Measurements from ENCODE around the gene TEKT5.
"Not testable (repeated sequence)": the region's sequence is repeated elsewhere in the genome, so short reads cannot be mapped to it uniquely, and the experiment has no call there.

The TEKT5 gene

DNA sequence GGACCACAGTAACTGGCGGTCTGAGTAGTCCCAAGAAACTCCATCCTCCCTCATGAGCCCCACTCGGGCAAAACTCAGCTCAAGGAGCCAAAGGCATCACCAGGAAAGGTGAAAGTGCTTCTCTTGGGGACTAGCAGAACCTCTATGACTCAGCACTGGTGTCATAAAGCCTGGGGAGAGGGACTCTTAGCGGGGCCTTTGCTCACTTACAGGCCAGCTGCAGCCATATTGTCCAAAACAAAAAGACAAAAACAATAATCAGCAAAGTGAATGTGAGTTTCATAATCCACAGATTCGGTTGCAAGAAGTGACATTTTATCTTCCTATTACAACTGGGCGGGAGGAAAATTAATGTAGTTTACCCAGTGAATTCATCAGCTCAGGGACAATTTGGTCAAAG lies at the start of gene TEKT5:
TEKT5 (minus strand) TSS at position 101 of the 400 bp plus-strand sequence; CDS start at position 44, 57 bp downstream.
- DNase-seq, result no peak

DNA sequence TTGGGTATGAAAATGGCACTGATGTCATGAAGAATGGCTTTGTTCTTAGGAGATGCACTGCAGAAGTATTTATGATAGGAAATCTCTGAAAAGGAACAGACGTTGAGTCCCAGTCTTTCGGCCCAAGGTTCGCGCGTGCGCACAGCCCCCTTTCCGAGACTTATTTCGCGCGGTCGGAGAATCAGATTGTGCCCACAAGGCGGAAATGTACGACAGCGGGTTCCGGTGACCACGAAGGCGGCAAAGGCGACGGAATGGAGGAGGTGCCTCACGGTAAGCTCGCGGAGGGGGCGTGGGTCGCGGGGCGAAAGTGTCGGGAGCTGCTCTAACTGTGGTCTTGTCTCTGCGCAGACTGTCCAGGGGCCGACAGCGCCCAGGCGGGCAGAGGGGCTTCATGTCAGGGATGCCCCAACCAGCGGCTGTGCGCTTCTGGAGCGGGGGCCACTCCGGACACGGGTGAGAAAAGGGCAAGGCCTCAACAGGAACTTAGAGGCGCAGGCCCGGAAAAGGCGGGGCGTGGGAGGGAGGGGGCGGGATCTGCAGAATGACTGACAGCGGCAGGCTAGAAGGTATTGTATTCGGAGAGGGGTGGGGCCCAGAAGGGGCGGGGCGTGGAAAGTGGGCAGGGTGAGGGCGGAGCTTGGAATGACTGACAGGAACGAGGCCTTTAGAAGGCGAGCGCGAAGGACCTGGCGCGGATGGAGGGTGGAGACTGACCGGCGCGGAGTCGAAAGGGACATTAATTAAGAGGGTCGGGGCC lies 49.1 kb upstream of the TEKT5 start, which contains the start of gene NUBP1:
NUBP1 (plus strand) TSS at position 233 of the 760 bp plus-strand sequence; CDS start at position 255, 22 bp downstream.
- peak; percentile 97 to 100 for DNase-seq

DNA sequence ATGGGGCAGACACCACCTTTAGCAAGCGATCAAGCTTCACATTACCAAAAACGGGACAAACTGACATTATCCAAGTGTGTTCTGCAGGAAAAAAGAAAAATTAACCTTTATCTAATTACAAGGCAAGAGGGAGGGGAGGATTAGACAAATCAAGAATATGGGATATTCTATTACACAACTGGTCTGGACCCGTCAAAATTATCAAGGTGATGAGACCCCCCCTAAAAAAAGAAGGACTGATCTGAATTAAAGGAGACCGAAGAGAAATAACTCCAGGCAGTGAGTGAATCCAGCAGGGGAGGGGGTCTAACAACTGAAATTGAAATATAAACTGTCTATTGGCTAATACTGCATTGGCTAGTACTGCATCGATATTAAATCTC lies 48.5 kb upstream of the TEKT5 start:
- no peak for DNase-seq

DNA sequence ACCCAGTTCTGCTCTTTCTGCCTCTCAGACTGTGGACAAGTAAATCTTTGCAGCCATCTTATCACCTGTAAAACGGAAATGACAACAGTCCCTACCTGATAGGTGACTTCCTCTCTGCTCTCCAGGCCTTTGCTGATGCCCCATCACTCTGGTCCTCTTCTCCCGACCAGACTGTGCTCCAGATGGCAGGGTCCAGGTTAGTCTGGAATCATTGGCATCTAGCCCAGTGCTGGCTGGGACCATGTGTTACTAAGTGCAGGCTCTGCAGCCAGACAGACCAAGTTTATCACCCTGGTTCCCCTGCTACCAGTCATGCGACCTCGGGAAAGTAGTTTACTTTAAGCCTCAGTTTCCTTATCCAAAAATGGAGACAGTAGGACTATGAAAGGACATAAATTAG lies 47.1 kb upstream of the TEKT5 start:
- DNase-seq, result no peak

DNA sequence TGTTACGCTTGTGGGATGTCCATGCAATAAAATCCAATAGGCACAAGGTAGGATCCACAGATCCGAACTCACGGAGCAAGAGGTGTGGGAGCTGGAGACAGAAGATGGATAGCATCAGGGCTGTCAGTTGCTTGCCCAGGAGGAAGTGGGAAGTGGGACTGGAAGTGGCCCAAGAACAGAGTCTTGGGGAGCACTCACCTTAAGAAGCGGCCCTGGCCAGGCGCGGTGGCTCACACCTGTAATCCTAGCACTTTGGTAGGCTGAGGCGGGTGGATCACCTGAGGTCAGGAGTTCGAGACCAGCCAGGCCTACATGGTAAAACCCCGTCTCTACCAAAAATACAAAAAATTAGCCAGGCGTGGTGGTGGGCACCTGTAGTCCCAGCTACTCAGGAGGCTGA lies 46.5 kb upstream of the TEKT5 start:
- DNase-seq, result not testable (repeated sequence)

DNA sequence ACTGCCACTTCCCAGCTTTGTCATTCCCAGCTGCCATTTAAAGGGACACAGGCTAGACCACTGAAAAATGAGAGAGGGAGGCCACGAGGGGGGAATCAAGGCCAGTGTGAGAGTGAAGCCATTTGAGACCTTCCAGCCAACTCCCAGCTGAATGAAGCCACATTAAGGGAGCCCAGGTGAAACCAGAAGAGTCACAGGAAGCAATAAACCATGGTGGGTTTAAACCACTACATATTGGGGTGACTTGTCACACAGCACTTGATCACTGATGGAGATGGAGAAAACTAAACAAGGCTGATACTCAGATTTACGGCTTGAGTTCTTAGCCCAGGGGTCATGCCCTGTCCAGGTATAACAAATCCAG lies 46.1 kb upstream of the TEKT5 start:
- DNase-seq, result no peak

DNA sequence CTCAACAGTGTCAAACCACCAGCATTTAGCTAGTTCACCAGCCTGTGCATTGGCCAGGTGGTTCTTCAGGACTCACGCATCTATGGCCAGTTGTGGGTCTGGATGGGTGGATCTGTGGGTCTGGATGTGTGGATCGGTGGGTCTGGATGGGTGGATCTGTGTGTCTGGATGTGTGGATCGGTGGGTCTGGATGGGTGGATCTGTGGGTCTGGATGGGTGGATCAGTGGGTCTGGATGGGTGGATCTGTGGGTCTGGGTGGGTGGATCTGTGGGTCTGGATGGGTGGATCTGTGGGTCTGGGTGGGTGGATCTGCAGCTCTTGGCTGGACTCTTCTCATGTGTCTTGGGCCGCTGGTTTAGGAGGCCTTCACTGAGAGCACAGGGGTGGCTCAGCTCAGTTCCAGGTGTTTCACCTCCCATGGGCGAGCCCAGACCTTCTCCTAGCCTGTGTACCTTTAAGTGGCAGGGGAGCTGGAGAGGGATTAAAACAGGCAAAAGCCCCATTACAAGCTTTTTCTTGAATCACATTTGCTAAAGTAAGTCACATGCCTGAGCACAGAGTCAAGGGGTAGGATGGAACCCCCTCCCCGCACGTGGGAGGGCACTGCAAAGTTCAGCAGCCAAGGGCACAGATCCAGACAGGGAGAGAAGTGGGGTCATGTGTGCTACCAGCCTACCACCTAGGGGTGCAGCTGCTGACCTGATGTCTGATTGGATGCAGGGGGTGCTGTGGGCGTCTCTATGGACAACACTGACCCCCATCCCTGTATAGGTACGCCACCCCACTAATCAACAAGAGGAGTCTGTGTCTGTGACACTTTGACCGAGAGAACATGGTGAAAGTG lies 45.5 kb upstream of the TEKT5 start:
- no peak for DNase-seq

DNA sequence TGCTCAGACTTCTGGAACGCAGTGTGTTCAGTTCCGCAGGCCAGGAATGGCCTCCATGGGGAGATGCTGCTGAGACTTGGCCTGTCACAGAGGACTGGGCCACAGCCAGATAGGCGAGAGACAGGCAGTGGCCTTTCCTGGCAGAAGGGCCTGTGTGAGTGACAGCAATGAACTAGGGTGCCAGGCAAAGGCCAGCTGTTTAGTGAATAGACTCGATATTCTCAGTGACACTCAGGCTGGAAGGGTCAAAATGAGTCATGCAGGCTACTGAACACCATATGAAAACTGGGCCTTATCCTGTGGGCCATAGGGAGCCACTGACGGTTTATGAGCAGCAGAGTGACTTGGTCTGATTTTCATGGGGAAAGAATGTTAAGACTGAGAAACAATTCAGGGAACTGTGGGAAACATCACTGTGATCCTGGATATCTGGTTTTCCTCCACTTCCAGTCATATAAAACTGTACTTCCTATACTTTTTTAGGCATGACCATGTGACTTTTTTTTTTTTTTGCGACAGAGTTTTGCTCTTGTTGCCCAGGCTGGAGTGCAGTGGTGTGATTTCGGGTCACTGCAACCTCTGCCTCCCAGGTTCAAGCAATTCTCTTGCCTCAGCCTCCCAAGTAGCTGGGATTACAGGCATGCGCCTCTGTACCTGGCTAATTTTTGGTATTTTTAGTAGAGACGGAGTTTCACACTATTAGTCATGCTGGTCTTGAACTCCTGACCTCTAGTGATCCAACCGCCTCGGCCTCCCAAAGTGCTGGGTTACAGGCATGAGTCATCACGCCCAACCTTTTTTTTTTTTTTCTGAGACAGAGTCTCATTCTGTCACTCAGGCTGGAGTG lies 43.7 kb upstream of the TEKT5 start:
- DNase-seq, result peak; percentile 74 to 76

DNA sequence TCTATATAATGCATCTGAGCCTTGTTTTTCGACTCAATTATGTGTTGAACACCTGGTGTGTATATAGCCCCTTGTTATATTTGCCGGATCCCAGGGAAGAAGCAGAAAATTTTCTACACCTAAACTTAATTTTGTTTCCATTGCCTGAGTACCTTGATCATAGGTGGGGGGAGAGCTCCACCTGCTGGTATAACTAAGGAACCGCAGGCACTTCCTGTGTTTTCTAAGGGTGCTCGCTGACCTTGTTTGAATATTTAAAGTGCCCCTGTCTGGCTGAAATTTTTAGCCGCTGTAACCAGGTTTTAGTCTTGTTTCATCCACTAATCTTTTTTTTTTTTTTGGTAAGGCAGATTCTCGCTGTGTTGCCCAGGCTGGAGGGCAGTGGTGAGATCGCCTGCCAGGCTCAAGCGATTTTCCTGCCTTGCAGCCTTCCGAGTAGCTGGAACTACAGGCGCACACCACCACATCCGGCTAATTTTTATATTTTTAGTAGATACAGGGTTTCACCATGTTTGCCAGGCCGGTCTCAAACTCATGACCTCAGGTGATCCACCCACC lies 42.4 kb upstream of the TEKT5 start:
- DNase-seq, result peak; percentile 39 to 54

DNA sequence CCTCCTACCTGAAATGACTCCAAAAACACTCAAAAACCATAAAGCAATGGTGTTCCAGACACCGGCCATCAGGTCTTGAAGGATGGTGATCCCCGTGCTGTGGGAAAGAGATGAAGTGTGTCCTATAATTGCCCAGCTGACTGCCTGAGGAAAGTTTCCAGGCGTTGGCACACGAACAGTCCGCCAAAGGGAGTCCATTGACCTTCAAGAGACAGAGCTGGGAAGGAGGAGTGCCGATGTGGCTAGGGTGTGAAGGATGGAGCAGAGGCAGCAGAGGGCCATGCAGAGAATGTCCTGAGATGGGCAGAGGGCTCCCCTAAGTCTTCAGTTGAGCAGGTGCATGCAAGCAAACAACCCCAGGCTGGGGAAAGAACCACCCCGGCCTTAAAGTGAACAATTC lies 37.1 kb upstream of the TEKT5 start:
- DNase-seq, result no peak

DNA sequence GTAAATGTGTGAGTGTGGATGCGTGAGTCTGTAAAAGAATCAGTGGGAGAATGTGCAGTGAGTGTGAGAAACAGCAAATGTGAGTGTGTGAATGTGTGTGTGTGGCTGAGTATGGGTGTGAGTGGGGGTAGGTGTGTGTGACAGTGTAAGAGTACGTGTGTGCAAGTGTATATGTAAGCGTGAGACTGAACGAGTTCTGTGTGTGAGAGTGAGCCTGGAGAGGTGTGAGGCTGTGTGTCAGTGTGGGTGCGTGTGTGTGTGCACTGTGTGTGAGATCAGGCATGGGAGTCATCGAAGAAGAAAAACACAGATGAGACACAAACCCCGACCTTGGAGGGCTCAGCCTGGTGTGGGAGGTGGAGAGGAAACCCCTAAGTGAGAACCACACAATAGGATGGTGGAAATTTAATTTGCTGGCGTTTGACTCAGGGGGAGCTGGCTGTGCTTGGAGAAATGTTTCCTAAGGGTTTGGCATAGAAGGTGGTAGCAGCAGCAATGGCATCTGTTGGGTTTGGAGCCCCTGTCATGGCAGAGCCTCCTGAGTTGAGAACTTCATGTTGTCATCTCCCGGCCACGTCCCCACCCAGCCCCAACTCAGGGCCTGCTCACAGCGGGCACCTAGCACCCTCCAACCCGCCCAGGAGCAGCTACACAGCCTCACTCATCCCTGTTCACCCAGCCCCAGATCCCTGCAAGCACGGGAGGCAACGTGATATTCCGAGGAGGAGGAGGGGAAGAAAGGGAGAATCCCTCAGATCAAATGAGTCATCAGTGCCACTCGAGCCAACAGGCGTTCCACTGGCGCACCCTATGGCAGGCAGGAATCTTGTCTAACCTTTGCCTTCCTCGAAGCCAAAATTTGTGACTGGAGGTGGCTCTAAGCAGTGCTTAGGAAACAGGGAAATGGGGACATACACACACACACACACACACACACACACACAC lies 34.6 kb upstream of the TEKT5 start:
- no peak for DNase-seq

DNA sequence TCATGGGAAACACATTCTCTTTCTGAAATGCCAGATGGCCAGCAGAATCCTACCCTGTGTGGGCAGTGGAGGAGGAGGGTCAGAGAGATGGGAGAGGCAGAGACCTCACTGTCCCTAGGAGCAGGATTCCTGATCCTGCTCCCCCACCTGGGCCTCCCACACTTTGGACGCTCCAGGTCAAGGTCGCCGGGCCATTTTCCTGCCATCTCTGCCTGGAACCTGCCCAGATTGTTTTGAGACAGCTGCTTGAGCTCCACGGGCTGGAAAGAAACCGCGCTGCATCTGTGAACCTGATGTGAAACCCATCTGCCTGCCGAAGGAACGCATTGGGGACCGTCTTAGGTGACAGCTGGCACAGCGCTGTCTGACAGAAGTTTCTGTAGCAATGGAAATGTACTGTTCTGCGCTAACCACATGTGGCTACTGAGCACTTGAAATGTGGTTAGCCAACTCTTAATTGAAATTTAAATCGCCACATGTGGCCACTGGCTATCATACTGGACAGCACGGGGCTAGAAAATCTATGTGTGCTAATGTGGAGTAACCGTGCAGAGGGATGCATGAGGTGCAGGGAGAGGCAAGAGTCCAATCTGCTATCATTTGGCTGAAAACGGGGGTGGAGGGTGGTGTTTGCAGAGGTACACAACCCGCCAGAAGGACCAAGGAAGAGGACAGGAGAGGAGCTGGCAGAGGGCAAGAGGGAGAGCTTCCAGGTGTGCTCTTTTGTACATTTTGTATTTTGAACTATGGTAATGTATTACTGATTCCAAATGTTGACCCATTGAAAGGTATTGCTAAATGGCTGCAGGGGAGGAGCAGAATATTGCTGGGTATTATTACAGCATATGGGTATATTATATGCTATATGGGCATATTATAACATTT lies 33.5 kb upstream of the TEKT5 start:
- DNase-seq, result no peak

DNA sequence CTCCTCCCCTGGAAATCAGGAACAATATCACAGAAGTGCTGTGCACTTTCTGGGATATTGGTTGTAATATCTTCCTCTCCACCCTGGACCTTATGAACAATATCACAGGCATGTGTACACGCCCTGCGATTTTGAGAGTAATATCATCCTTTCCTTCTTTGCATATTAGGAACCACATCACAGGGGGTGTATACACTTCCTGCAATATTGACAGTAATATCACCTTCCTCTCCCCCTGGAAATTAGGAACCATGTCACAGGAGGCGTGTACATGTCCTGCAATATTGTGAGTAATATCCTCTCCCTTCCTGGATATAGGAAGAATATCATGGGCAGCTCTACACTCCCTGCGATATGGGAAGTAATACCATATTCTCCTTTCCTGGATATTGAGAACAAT lies 14.2 kb upstream of the TEKT5 start:
- no peak for DNase-seq

DNA sequence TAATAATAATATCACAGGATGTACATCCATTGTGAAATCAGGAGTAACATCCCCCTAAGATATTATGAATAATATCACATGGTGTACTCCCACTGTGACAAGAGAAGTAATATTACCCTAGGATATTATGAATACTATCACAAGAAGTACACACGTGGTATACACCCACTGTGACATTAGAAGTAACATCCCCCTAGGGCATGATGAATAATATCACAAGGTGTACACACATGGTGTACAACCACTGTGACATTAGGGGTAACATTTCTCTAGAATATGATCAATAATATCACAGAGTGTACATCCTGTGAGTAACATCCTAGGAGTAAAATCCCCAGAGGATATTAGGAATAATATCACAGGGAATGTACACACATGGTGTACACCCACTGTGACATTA lies 5.0 kb upstream of the TEKT5 start:
- DNase-seq, result no peak

DNA sequence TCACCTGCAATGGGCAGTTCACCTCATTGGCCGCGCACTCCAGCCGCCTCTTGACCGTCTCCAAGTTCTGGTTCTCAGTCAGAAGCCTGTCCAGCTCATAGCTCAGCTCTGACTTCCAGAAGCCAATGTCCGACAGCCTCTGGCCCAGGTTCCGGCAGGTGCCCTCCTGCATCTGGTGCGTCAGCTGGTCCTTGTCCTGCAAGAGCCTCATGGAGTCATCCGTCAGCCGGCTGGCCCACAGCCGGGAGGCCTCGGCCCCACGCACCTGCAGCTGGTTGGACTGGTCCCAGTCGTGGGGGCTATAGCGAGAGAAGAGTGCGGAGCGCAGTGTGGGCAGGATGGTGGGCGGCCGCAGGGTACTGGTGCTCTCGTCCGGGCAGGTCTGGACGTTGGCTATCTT lies 424 bp downstream of the TEKT5 start:
- DNase-seq, result no peak

DNA sequence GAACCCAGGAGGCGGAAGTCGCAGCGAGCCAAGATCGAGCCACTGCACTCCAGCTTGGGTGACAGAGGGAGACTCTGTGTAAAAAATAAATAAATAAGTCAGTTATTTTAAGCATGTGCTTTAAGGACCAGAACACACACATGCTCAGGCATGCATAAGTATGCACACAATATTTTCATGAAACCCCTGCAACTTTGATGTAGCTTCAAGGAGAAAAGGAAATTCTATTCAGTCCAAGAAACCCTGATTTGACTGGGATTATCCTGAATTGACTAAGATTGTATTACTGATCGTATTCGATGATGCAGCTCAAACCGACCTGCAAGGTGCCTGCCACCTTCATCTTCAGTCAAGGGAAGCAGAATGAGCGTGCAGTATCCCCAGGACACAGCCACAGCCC lies 841 bp downstream of the TEKT5 start:
- DNase-seq, result no peak

DNA sequence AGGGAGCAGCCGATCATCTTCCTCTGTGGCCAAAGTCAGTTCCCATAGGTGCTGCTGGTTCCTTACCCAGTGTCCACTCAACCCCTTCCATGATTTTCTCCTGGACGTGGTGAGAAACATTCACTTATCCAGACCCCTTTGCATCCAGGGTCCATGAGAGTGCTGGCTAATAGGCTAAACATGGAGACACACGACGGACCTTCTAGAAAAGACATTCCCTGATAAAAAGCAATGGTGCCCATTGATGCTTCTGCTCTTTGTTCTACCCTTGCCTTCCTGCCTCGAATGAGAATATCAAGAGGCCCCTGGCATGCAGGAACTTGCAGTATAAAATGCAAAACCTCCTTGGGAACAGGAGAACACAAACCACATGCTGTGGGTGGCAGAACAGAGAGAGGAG lies 2.3 kb downstream of the TEKT5 start:
- no peak for DNase-seq

DNA sequence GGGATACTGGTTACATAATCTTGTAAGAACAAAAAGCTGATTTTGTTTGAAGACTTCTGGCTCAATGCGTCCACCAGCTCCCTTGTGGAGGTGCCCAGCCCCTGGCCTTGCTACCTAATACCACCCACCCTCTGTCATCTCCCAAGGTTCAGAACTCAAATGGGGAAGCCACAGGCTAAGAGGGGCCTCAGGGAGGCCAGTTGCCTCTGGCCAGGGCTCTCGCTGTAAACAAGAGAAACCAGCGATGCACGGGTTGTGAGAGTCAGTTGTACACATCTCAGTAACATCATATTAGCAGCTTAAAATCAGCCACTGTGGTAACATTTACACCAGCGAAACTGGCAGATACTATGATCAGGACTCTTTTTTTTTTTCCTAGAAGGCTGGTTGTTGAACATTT lies 6.0 kb downstream of the TEKT5 start:
- DNase-seq, result no peak

DNA sequence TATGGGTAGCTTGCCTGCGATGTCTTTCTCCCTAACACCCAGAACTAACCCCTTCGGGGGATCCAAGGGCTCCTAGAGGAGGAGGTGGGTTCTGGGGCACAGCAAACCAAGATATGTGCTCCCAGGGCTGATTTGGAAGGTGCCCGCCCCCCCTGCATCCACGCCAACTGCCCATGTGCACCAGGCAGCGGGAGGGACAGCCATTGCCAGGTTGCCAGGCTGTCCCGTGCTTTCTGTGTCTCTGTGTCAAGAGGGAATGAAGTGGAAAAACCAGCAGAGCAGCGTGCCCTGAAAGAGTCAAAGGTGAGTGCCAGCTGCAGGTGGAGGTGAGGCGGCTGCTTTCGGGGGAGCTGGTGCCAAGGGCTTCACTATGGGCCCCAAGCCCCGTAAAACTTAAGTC lies 6.4 kb downstream of the TEKT5 start:
- no peak for DNase-seq

DNA sequence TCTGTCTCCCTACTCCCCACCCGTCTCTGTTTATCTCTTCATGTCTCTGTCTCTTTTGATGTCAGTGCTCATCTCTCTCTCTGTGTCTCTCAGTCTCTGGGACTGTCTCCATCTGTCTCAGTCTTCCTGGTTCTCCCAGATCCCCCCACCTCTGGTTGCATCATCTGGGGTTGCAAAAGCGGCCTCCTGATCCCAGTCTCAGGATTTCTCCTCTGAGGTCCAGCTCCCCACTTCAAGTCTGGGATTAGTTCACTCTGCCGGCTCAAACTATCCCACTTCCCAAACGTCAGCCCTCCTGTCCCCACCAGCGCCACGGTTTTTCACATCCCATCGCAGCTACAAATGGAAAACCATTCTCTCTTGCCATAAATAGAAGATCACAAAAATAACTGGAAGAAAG lies 9.0 kb downstream of the TEKT5 start:
- DNase-seq, result no peak
